HG03135 (cell line): Measurements from ENCODE around the gene UNC5B.

ENCODE experiments used
- ATAC-seq: cut with Tn5 transposase; IDR thresholded peaks from one replicate; pipeline ENCODE4 v1.9.1; 2021; ENCODE audit warnings: mild to moderate bottlenecking, moderate library complexity; ENCODE audit not compliant: unreplicated experiment

Gene UNC5B

GRCh38 chr10:71221586-71222202, 9.3 kb downstream of the UNC5B start:
- no peak for ATAC-seq

GRCh38 chr10:71222601-71223346, 10.4 kb downstream of the UNC5B start:
- ATAC-seq = no peak

- no peak for ATAC-seq
Observed at GRCh38 chr10:71223347-71224058, 11.1 kb downstream of the UNC5B start.

GRCh38 chr10:71225291-71226058, 13.1 kb downstream of the UNC5B start:
- no peak for ATAC-seq

GRCh38 chr10:71228875-71229675, 16.7 kb downstream of the UNC5B start:
- ATAC-seq = no peak

DNA sequence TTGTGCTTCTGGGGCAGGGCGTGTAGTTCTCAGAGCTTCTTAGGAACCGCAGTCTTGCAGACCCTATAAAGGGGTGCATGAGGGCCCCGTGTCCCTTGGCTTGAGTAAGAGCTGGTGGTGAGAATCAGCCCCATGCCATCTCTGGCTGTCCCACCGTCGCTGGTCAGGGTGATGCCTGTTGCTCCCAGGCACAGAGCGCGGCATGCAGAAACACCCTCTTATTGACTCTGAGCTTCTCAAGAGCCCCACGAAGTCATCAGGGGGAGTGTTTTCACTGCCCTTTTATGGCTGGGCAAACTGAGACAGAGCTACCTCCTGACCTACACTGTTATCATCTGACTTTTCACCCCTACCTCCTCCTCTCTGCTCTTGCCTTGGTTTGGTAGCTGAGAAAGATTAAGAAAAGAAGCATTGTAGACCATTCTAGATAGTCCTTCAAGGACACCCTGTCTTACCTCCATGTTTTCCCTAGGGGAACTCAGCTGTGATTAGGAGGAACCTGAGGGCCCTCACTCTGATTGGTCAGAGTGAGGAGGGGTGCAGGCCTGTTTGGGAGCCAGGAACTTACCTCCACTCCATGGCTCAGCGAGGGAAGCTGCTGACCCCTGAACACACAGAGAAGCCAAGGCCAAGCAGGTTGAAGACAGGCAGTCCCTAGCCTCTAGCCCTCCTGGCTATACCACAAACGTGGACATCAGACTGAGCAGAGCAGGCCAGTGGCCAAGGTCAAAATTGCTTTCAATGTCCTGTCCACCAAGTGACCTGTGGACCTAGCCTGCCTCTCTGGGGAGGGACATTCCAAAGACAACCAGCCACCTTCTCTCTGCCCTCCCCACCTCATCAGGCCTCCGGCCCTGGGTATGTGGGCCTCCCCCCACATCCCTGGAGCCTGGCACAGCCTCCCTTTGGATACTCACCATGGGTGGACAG, 17.6 kb downstream of the UNC5B start:
- no peak for ATAC-seq

DNA sequence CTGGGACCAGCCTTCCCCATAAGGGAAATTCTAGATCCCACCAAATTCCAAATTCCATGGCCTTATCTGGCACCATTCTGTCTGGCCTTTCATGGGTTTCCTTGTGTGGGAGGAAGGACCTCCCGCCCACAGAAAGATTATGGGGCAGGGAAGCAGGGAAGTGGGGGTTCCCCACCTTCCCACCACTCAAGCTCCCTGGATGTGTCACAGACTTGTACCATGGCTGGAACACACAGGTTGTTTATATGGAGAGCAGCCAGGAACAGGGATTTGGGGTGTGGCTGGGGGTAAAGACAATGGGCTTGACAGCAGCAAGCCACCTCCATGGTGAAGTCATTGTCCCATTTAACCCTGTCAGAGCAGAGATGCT, 18.3 kb downstream of the UNC5B start:
- ATAC-seq = no peak

DNA sequence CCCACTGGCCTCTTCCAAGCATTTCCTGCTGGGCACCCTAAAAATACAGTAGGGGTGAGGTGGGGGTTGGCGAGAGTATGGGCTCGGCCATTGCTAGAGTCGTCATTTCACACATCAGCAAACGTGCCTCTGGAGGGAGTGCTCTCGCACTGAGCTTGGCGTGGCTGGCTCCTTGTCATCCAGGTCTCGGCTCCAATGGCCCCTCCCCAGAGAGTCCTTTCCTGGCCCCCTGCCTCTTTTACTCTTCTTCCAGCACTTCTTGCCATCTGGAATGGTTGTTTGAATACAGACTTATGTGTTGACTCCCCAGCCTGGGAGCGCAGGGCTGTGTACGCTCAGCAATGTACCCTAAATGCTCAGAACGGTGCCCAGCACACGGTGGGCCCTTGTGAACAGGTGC, 18.8 kb downstream of the UNC5B start:
- no peak for ATAC-seq

- no peak for ATAC-seq
Observed at GRCh38 chr10:71232089-71232998, 20.0 kb downstream of the UNC5B start.

GRCh38 chr10:71233482-71233892, 21.1 kb downstream of the UNC5B start:
- no peak for ATAC-seq

GRCh38 chr10:71234004-71234894, 21.9 kb downstream of the UNC5B start:
- no peak for ATAC-seq

DNA sequence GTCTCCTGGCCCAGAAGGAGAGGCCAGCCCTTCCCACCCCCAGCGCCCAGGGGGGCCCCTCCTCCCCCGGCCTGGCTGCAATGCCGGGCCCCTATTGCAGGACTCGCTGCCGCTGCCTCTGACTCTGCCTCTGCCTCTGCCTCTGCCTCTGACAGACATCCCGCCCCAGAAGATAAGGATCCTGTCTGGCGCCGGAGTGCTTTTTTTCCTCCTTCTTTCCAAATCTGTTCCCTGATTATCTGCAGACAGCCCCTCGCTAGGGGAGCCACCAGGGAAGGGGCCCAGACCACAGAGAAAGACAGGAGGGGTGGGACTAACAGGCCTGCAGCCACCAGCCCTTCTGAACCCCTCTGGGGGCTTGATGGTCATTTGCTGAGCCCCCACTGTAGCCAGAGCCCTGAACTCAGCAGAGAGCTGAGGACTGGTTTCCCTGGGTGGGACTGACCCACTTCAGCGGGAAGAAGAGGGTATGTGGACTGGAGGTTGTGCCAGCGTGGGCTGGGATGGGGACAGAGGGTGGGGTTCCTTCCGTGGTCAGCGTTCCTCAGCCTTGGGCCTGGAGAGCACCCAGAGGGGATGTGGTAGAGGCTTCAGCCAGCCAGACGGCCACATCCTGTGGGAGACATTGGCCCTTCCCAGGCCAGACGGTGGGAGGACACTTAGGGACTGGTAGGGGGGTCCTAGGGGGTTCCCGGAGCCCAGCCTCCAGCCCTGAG, 22.8 kb downstream of the UNC5B start:
- ATAC-seq = no peak

- no peak for ATAC-seq
Observed at GRCh38 chr10:71235808-71236207, 23.4 kb downstream of the UNC5B start.

- ATAC-seq = no peak
Observed at GRCh38 chr10:71236286-71236685, 23.9 kb downstream of the UNC5B start.

DNA sequence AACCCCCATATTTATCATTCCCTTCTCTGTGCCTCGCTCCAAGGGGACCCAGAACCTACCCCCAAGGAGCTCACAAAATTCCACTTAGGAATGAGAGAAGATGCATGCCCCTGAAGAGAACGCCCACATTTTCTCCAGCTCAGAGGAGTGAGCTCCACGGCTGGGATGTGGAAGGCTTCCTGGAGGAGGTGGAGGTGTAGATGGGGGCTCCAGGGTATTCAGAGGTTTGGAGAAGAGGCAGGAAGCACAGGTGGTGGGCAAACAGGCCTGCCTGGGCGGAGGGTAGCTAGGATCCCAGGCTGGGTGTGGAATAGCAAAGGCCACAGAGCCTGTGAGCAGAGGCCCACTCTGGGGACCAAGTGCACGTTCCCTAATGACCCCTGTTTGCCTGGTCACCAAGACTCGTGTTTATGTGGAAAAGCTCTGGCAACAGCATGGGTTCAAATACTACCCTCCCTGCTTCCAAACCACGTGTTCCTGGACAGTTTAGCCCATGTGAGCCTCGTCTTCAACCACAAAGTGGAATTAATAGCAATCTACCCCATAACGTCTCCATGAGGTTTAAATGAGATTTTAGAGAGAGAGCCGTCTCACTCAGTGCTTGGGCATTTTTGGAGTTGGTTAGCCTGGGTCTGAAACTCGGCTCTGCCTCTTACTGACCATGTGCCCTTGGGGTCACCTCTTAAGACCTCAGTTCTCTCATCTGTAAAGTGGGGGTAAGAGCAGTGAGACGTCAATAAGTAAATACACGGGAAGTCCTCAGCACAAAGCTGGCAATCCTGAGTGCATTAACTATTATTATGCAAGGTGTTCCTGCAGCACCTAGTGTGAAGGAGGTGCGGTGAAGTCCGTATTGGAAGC, 24.7 kb downstream of the UNC5B start:
- ATAC-seq = no peak
